ENCODE data around the gene ABI3BP. TPM values are rescaled to one million over a fixed set of nuclear protein-coding genes. Genes with fewer than 3 reads are reported as not detected.

ABI3BP gene
- total RNA-seq, 1 experiment from 2014 or later, result 0.15 TPM

GRCh38 chr3:100709842-100710260 lies 283.4 kb downstream of the ABI3BP start:
- peaks cover 51% of the 10 kb centered on the region for H3K79me2 ChIP-seq (ENCODE audit: insufficient read depth, low read length)
- no peak overlapping the region for H2AFZ ChIP-seq (ENCODE audit: low read depth, low read length, poor library complexity, severe bottlenecking)
- intact Hi-C loops (cut with micrococcal nuclease), result loop anchor here (10.0 kb wide), 1 partner anchor 395 kb away; no protein-coding TSS in a partner anchor
- H3K9ac ChIP-seq (ENCODE audit: low read length), result peak overlapping the region; percentile 81
- no TSS peak for BruUV-seq (replicated peaks)
- H3K9me3 ChIP-seq (ENCODE audit: control insufficient read depth in 1 of 2, insufficient read depth in 1 of 2, low read depth in 1 of 2, low read length in 2 of 2), result no peaks in the 10 kb centered on the region
- H3K4me1 ChIP-seq (ENCODE audit: control insufficient read depth in 1 of 2, insufficient read depth in 2 of 2, low read length in 2 of 2), result peaks cover 5 to 17% of the 10 kb centered on the region in 2 experiments; a peak in 3 of 4 replicates
- peak overlapping the region; percentile 91 for H3K27ac ChIP-seq (ENCODE audit: low read depth, low read length)
- TF ChIP-seq FOSL1 (IDR thresholded peaks at IDR 0.05; ENCODE audit: low read depth), result no peak
- no peak for TF ChIP-seq ZNF274 (IDR thresholded peaks at IDR 0.05; ENCODE audit: low read depth, low read length)
- TF ChIP-seq EZH2 (IDR thresholded peaks at IDR 0.05), result no peak
- TF ChIP-seq, protein P1, sequence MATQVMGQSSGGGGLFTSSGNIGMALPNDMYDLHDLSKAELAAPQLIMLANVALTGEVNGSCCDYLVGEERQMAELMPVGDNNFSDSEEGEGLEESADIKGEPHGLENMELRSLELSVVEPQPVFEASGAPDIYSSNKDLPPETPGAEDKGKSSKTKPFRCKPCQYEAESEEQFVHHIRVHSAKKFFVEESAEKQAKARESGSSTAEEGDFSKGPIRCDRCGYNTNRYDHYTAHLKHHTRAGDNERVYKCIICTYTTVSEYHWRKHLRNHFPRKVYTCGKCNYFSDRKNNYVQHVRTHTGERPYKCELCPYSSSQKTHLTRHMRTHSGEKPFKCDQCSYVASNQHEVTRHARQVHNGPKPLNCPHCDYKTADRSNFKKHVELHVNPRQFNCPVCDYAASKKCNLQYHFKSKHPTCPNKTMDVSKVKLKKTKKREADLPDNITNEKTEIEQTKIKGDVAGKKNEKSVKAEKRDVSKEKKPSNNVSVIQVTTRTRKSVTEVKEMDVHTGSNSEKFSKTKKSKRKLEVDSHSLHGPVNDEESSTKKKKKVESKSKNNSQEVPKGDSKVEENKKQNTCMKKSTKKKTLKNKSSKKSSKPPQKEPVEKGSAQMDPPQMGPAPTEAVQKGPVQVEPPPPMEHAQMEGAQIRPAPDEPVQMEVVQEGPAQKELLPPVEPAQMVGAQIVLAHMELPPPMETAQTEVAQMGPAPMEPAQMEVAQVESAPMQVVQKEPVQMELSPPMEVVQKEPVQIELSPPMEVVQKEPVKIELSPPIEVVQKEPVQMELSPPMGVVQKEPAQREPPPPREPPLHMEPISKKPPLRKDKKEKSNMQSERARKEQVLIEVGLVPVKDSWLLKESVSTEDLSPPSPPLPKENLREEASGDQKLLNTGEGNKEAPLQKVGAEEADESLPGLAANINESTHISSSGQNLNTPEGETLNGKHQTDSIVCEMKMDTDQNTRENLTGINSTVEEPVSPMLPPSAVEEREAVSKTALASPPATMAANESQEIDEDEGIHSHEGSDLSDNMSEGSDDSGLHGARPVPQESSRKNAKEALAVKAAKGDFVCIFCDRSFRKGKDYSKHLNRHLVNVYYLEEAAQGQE (IDR thresholded peaks at IDR 0.05; ENCODE audit: low read depth), result no peak
- no peak for TF ChIP-seq JUND (IDR thresholded peaks at IDR 0.05)
- no peak for TF ChIP-seq CTCF (IDR thresholded peaks at IDR 0.05 in 2 of 3, conservative IDR thresholded peaks at IDR 0.05 in 1 of 3; ENCODE audit: borderline replicate concordance in 1 of 3, insufficient read depth in 1 of 3, low read depth in 2 of 3, low read length in 2 of 3)
- TF ChIP-seq POLR2A (IDR thresholded peaks at IDR 0.05; ENCODE audit: borderline replicate concordance, extremely low read depth, insufficient read depth, insufficient read length), result no peak
- TF ChIP-seq POLR2AphosphoS5 (IDR thresholded peaks at IDR 0.05; ENCODE audit: low read depth, low read length), result no peak
- no peak for TF ChIP-seq SIN3A (IDR thresholded peaks at IDR 0.05; ENCODE audit: low read depth)
- no peak for TF ChIP-seq EGR1 (IDR thresholded peaks at IDR 0.05; ENCODE audit: low read depth)
- no peak for TF ChIP-seq CBX3 (IDR thresholded peaks at IDR 0.05; ENCODE audit: low read depth)
- TF ChIP-seq CEBPB (IDR thresholded peaks at IDR 0.05; ENCODE audit: low read depth), result no peak
- TF ChIP-seq SRF (IDR thresholded peaks at IDR 0.05; ENCODE audit: low read depth), result no peak
- TF ChIP-seq, protein P2, sequence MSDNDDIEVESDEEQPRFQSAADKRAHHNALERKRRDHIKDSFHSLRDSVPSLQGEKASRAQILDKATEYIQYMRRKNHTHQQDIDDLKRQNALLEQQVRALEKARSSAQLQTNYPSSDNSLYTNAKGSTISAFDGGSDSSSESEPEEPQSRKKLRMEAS (IDR thresholded peaks at IDR 0.05), result no peak
- H3K4me3 ChIP-seq (replicated peaks in 1 of 2; ENCODE audit: low read depth in 1 of 2, low read length in 2 of 2), result peak overlapping the region; percentile 78 to 92
- H3K4me2 ChIP-seq (ENCODE audit: low read length), result peak overlapping the region; percentile 83
- H3K27me3 ChIP-seq (ENCODE audit: insufficient read depth, low read length), result no peaks in the 10 kb centered on the region
- ChIA-PET CTCF (interaction anchor here (2.0 kb wide), 1 partner anchor 486 kb away, joined by 5 read pairs; no protein-coding TSS in a partner anchor), RAD21 (ENCODE audit: low non-redundant PET in 1 of 2, low total read pairs in 2 of 2, uncharacterized antibody in 2 of 2, unreplicated experiment in 2 of 2) (no interaction called here), POLR2A (interaction anchor here (1.3 to 1.7 kb wide), 2 partner anchors 44 to 107 kb away, joined by 3 to 5 read pairs; no protein-coding TSS in a partner anchor)
- no peaks in the 10 kb centered on the region for H3K9me2 ChIP-seq (ENCODE audit: insufficient read depth)
- H4K20me1 ChIP-seq (ENCODE audit: insufficient read depth), result peaks cover 28% of the 10 kb centered on the region; the same call in 1 of the 2 replicates
- DNase-seq (ENCODE audit: low read depth, low spot score) (no peak), ATAC-seq (peak; percentile 26)
- peaks cover 9 to 15% of the 10 kb centered on the region in 2 experiments; a peak in 3 of 4 replicates for H3K36me3 ChIP-seq (ENCODE audit: control insufficient read depth in 1 of 2, insufficient read depth in 2 of 2, low read length in 2 of 2)
